H1 (cell line): ENCODE measurements around the gene USP7. TPM values are rescaled to one million over a fixed set of nuclear protein-coding genes. Genes with fewer than 3 reads are reported as not detected.

Source experiments
- CTCF ChIA-PET: fragments of 300-600 bp; sonication (Branson Sonifier 250); formaldehyde crosslinking; loops from one replicate; lab custom pipeline; 2021; ENCODE audit not compliant: partially characterized antibody; lab: Charles Lee
- POLR2A ChIA-PET: fragments of 300-600 bp; sonication (Branson Sonifier 250); formaldehyde crosslinking; loops from one replicate; lab custom pipeline; 2021; ENCODE audit warnings: inconsistent platforms; ENCODE audit not compliant: partially characterized antibody; lab: Charles Lee
- DNase-seq, 2 experiments: peaks; one replicate each; pipeline versions ENCODE4 v3.0.0 to v3.0.0-alpha.2; 2010 to 2022; ENCODE audit warnings: low spot score in 2 of 2, low read depth in 1 of 2, mixed read lengths in 1 of 2
- FAIRE-seq: peaks from 2 replicates; lab custom pipeline; 2011; peaks lifted over from hg19 to GRCh38; lab: Jason Lieb, UNC
- H2AFZ ChIP-seq: 2 replicates; pipeline ENCODE4 v1.8.1; 2012; ENCODE audit warnings: low read length, inconsistent platforms
- H2AK5ac ChIP-seq: 2 replicates; pipeline ENCODE4 v1.6.1; 2013; ENCODE audit warnings: low read depth, low read length
- H2BK120ac ChIP-seq: replicated peaks from 2 replicates; pipeline ENCODE3; 2013; ENCODE audit warnings: low read depth, low read length, inconsistent platforms
- H2BK12ac ChIP-seq: 2 replicates; pipeline ENCODE4 v1.6.1; 2013; ENCODE audit warnings: low read depth, low read length
- H2BK15ac ChIP-seq: 2 replicates; pipeline ENCODE4 v1.6.1; 2013; ENCODE audit warnings: low read length
- H2BK20ac ChIP-seq: 2 replicates; pipeline ENCODE4 v1.6.1; 2013; ENCODE audit warnings: low read length
- H2BK5ac ChIP-seq: 2 replicates; pipeline ENCODE4 v1.6.1; 2013; ENCODE audit warnings: low read depth, low read length
- H3K14ac ChIP-seq: 2 replicates; pipeline ENCODE4 v1.6.1; 2013; ENCODE audit warnings: inconsistent platforms; ENCODE audit not compliant: insufficient read length
- H3K18ac ChIP-seq: 2 replicates; pipeline ENCODE4 v1.6.1; 2013; ENCODE audit warnings: low read length; ENCODE audit errors: extremely low read depth
- H3K23ac ChIP-seq: 2 replicates; pipeline ENCODE4 v1.6.1; 2013; ENCODE audit warnings: inconsistent platforms; ENCODE audit not compliant: insufficient read length
- H3K23me2 ChIP-seq: 2 replicates; pipeline ENCODE4 v1.6.1; 2013; ENCODE audit warnings: low read depth, low read length
- H3K27ac ChIP-seq: 2 replicates; pipeline ENCODE4 v1.6.1; 2011; ENCODE audit warnings: low read depth, low read length, inconsistent platforms
- H3K27me3 ChIP-seq, 4 experiments: replicated peaks in 1 of 4; 1 replicate in 1 of 4; 2 replicates in 3 of 4; pipeline versions ENCODE4 v1.6.1 to v1.8.1; 2011 to 2013; ENCODE audit warnings: low read length in 3 of 4, mild to moderate bottlenecking in 3 of 4, inconsistent platforms in 2 of 4, mixed read lengths in 2 of 4, moderate library complexity in 1 of 4; ENCODE audit not compliant: control insufficient read depth in 3 of 4, insufficient read depth in 3 of 4; ENCODE audit errors: extremely low read depth in 1 of 4
- H3K36me3 ChIP-seq, 4 experiments: 2 replicates each; pipeline versions ENCODE4 v1.6.1 to v1.8.1; 2011 to 2013; ENCODE audit warnings: mild to moderate bottlenecking in 4 of 4, low read length in 3 of 4, moderate library complexity in 2 of 4, control low read depth in 1 of 4, inconsistent platforms in 1 of 4; ENCODE audit not compliant: insufficient read depth in 4 of 4, control insufficient read depth in 2 of 4
- H3K4ac ChIP-seq: replicated peaks from 2 replicates; pipeline ENCODE3; 2013; ENCODE audit warnings: low read length, low read depth, mixed read lengths, inconsistent platforms; ENCODE audit not compliant: insufficient read length
- H3K4me1 ChIP-seq, 4 experiments: replicated peaks in 1 of 4; 1 replicate in 1 of 4; 2 replicates in 3 of 4; pipeline versions ENCODE4 v1.6.1 to v1.8.1; 2011 to 2013; ENCODE audit warnings: low read length in 3 of 4, inconsistent platforms in 2 of 4, mixed read lengths in 1 of 4; ENCODE audit not compliant: insufficient read depth in 4 of 4, control insufficient read depth in 3 of 4
- H3K4me2 ChIP-seq, 2 experiments: 2 replicates each; pipeline versions ENCODE4 v1.6.1 to v1.8.1; 2011 to 2013; ENCODE audit warnings: low read depth in 2 of 2, low read length in 2 of 2, control low read depth in 1 of 2, inconsistent platforms in 1 of 2, mild to moderate bottlenecking in 1 of 2; ENCODE audit not compliant: insufficient read depth in 1 of 2
- H3K4me3 ChIP-seq, 4 experiments: fragments of 200-600, 300-600 bp in 1 of 4; sonication (generic), shearing (Covaris generic), sonication (Bioruptor Twin) in 1 of 4; 2 replicates each; pipeline versions ENCODE4 v1.5.1 to v1.8.1; 2011 to 2016; ENCODE audit warnings: low read length in 4 of 4, low read depth in 3 of 4, control low read depth in 2 of 4, inconsistent platforms in 2 of 4, mild to moderate bottlenecking in 2 of 4, mixed read lengths in 1 of 4, moderate library complexity in 1 of 4; ENCODE audit not compliant: insufficient read depth in 2 of 4; ENCODE audit errors: extremely low read depth in 1 of 4
- H3K56ac ChIP-seq: replicated peaks from 2 replicates; pipeline ENCODE3; 2013; ENCODE audit warnings: low read depth, mild to moderate bottlenecking, mixed read lengths, low read length, inconsistent platforms; ENCODE audit not compliant: insufficient read length
- H3K79me1 ChIP-seq: 2 replicates; pipeline ENCODE4 v1.6.1; 2013; ENCODE audit warnings: low read depth, low read length, control low read depth
- H3K79me2 ChIP-seq, 2 experiments: 2 replicates each; pipeline versions ENCODE4 v1.6.1 to v1.8.1; 2012 to 2013; ENCODE audit warnings: low read length in 2 of 2, mild to moderate bottlenecking in 2 of 2, inconsistent platforms in 1 of 2; ENCODE audit not compliant: insufficient read depth in 2 of 2, control insufficient read depth in 1 of 2
- H3K9ac ChIP-seq, 4 experiments: replicated peaks in 1 of 4; 1 replicate in 1 of 4; 2 replicates in 3 of 4; pipeline versions ENCODE4 v1.6.1 to v1.8.1; 2011 to 2013; ENCODE audit warnings: low read depth in 3 of 4, low read length in 3 of 4, control low read depth in 2 of 4, mild to moderate bottlenecking in 2 of 4, moderate library complexity in 2 of 4, inconsistent platforms in 1 of 4; ENCODE audit errors: extremely low read depth in 1 of 4
- H3K9me3 ChIP-seq, 2 experiments: 2 replicates each; pipeline versions ENCODE4 v1.6.1 to v1.8.1; 2012 to 2013; ENCODE audit warnings: mild to moderate bottlenecking in 2 of 2, moderate library complexity in 2 of 2, control low read depth in 1 of 2, inconsistent platforms in 1 of 2, low read depth in 1 of 2, low read length in 1 of 2, mixed read lengths in 1 of 2; ENCODE audit not compliant: insufficient read depth in 2 of 2
- H4K20me1 ChIP-seq, 2 experiments: replicated peaks in 1 of 2; 2 replicates each; pipeline versions ENCODE3 to v1.8.1; 2011 to 2013; ENCODE audit warnings: inconsistent platforms in 2 of 2, low read length in 2 of 2, mild to moderate bottlenecking in 1 of 2; ENCODE audit not compliant: insufficient read depth in 2 of 2, control insufficient read depth in 1 of 2
- H4K5ac ChIP-seq: 2 replicates; pipeline ENCODE4 v1.6.1; 2013; ENCODE audit warnings: low read length, low read depth, mixed read lengths, inconsistent platforms; ENCODE audit not compliant: insufficient read length
- H4K8ac ChIP-seq: 2 replicates; pipeline ENCODE4 v1.8.0; 2013; ENCODE audit warnings: mild to moderate bottlenecking, moderate library complexity, low read length, inconsistent platforms; ENCODE audit not compliant: insufficient read depth; ENCODE audit errors: extremely low read depth
- H4K91ac ChIP-seq: replicated peaks from 2 replicates; pipeline ENCODE3; 2013; ENCODE audit warnings: low read length, mixed read lengths, inconsistent platforms; ENCODE audit not compliant: insufficient read length
- CBX8 ChIP-seq: fragments of 300-800, 300-1000 bp; sonication (generic); IDR thresholded peaks from 2 replicates; pipeline ENCODE4 v1.7.1; 2016; ENCODE audit warnings: low read depth, low read length, borderline replicate concordance
- FOSL1 ChIP-seq: IDR thresholded peaks from 2 replicates; pipeline ENCODE4 v1.6.1; 2011; ENCODE audit warnings: mild to moderate bottlenecking, low read depth, low read length, moderate library complexity; ENCODE audit not compliant: insufficient read depth
- JUND ChIP-seq: IDR thresholded peaks from 2 replicates; pipeline ENCODE4 v1.6.1; 2011; ENCODE audit warnings: mild to moderate bottlenecking, improper control_type of control experiment, low read length
- NANOG ChIP-seq: IDR thresholded peaks from 2 replicates; pipeline ENCODE4 v1.6.1; 2011; ENCODE audit warnings: low read length, low read depth, mild to moderate bottlenecking, inconsistent platforms; ENCODE audit not compliant: insufficient read depth, poor library complexity, severe bottlenecking
- POLR2AphosphoS5 ChIP-seq: IDR thresholded peaks from 2 replicates; pipeline ENCODE4 v1.6.1; 2011; ENCODE audit warnings: low read depth, low read length
- SIRT6 ChIP-seq: IDR thresholded peaks from one replicate; pipeline ENCODE4 v1.7.1; 2012; ENCODE audit warnings: low read length, inconsistent platforms
- SP2 ChIP-seq: IDR thresholded peaks from 2 replicates; pipeline ENCODE4 v1.6.1; 2012; ENCODE audit warnings: mild to moderate bottlenecking, low read length, inconsistent platforms
- TAF1 ChIP-seq: IDR thresholded peaks from 2 replicates; pipeline ENCODE4 v1.6.1; 2011; ENCODE audit warnings: mild to moderate bottlenecking, low read depth, low read length
- TAF7 ChIP-seq: optimal IDR thresholded peaks from 2 replicates; pipeline ENCODE3; 2011; ENCODE audit warnings: low read depth, mild to moderate bottlenecking, inconsistent platforms, low read length, moderate library complexity, borderline replicate concordance
- WGBS, 2 experiments: shearing (Covaris generic) in 1 of 2; methylation state at CpG; one replicate each; pipeline versions ENCODE4 v1.1.6 to v1.1.7; 2013 to 2015; ENCODE audit warnings: low lambda C conversion rate in 2 of 2, mixed read lengths in 2 of 2, inconsistent platforms in 1 of 2, low coverage in 1 of 2, missing lambda C conversion rate in 1 of 2; ENCODE audit not compliant: insufficient replicate concordance in 2 of 2, insufficient coverage in 1 of 2, insufficient read length in 1 of 2; ENCODE audit errors: extremely low coverage in 1 of 2, missing lambda C conversion rate in 1 of 2; 5-methylcytosine and 5-hydroxymethylcytosine counted together
- polyA plus RNA-seq, 7 experiments: library from polyadenylated mRNA; depleted of rRNA in 3 of 7; stranded (reverse) in 5 of 7; unstranded in 2 of 7; fragments of >200 nt in 5 of 7; fragments of 200-250 nt in 2 of 7; gene quantifications; 1 replicate in 5 of 7; 2 replicates in 1 of 7; 4 replicates in 1 of 7; pipeline versions ENCODE4 v1.2.1 to v1.2.3, GENCODE V29; 2011 to 2013; ENCODE audit warnings: missing spikeins in 2 of 7, mixed read lengths in 2 of 7
- total RNA-seq: library from RNA; stranded (reverse); fragmentation: NEBNext Ultra II Directional; extraction: Animal tissue kit (Norgen Biotek cat#: 25700); gene quantifications from 2 replicates; pipeline ENCODE4 v1.2.1, GENCODE V29; 2021
- TF ChIP-seq, protein P1 (sequence below): IDR thresholded peaks from 2 replicates; pipeline ENCODE4 v1.6.1; 2012; ENCODE audit warnings: inconsistent platforms

The USP7 gene
- total and polyA plus RNA-seq, 2 of the 8 experiments (the other 6 are each of a cell fraction or from before 2014, with no cell fraction given) = 21.3 to 211 TPM

- Histone ChIP-seq H2BK5ac (no peak overlapping the region), H3K14ac (no peak overlapping the region), H3K23me2 (peaks cover 3% of the 10 kb centered on the region), H2BK20ac (no peak overlapping the region), H4K8ac (no peak overlapping the region), H3K23ac (no peak overlapping the region), H3K9me3 (no peaks in the 10 kb centered on the region), H4K5ac (no peak overlapping the region), H4K91ac (no peak overlapping the region), H2BK120ac (no peak overlapping the region), H3K79me2 (peaks cover 82 to 95% of the 10 kb centered on the region in 2 experiments), H2BK12ac (no peak overlapping the region), H3K4me1 (peaks cover 33 to 44% (median 39%) of the 10 kb centered on the region in 4 experiments), H2AFZ (no peak overlapping the region), H3K18ac (no peak overlapping the region), H3K9ac (no peak overlapping the region), H2AK5ac (no peak overlapping the region), H3K4me2 (no peak overlapping the region; a peak in 1 of 4 replicates), H3K27me3 (no peaks in the 10 kb centered on the region), H3K27ac (no peak overlapping the region), H3K36me3 (no peaks in the 10 kb centered on the region), H3K56ac (no peak overlapping the region), H2BK15ac (no peak overlapping the region), H4K20me1 (peaks cover 46 to 64% of the 10 kb centered on the region in 2 experiments), H3K4ac (no peak overlapping the region), H3K4me3 (no peak overlapping the region), H3K79me1 (peaks cover 12% of the 10 kb centered on the region)
- no peak for FAIRE-seq
- ChIA-PET POLR2A (interaction anchor here (1.3 to 1.8 kb wide), 3 partner anchors 9 to 27 kb away, joined by 3 to 5 read pairs (median 3); no protein-coding TSS in a partner anchor), CTCF (interaction anchor here (1.4 to 3.6 kb wide), 5 partner anchors 10 to 52 kb away, joined by 3 to 24 read pairs (median 7); no protein-coding TSS in a partner anchor)
- TF ChIP-seq FOSL1 = no peak
- TF ChIP-seq POLR2AphosphoS5 = no peak
- no peak for TF ChIP-seq TAF7
- no peak for TF ChIP-seq NANOG
- TF ChIP-seq, protein P1, sequence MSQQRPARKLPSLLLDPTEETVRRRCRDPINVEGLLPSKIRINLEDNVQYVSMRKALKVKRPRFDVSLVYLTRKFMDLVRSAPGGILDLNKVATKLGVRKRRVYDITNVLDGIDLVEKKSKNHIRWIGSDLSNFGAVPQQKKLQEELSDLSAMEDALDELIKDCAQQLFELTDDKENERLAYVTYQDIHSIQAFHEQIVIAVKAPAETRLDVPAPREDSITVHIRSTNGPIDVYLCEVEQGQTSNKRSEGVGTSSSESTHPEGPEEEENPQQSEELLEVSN = no peak
- no peak for TF ChIP-seq TAF1
- TF ChIP-seq SIRT6 = no peak
- no peak for TF ChIP-seq SP2
- TF ChIP-seq JUND = no peak
- no peak for TF ChIP-seq CBX8
- WGBS, 2 experiments = 86% methylated on average over 2 of the region's 2 CpGs; no CpG with 5 or more reads in 1 of the 2 experiments
- no peak for DNase-seq
Measured at GRCh38 chr16:8957063-8957397, 6.7 kb downstream of the USP7 start.
